Heart right ventricle (tissue), 16 donors: ENCODE results near the gene SCYL2. TPM values are rescaled to one million over a fixed set of nuclear protein-coding genes. Genes with fewer than 3 reads are reported as not detected.

ENCODE experiments used
- ATAC-seq, 8 donors: fragments of 200-7000 bp; cut with Tn5 transposase; one replicate each; pipeline ENCODE4 v1.9.1; 2020; ENCODE audit warnings: mild to moderate bottlenecking in 8 of 8, moderate library complexity in 8 of 8, moderate number of reproducible peaks in 1 of 8
- DNase-seq, 2 donors: peaks; one replicate each; pipeline ENCODE4 v3.0.0-alpha.2; 2020
- H3K27ac ChIP-seq, 10 donors: fragments of 200-600 bp; sonication (generic) in 2 of 10; one replicate each; pipeline versions ENCODE4 v1.5.0 to v1.8.0; 2020 to 2022; ENCODE audit warnings: mild to moderate bottlenecking in 3 of 10
- H3K27me3 ChIP-seq, 7 donors: fragments of 200-600 bp; one replicate each; pipeline ENCODE4 v1.8.0; 2021 to 2022; ENCODE audit warnings: mild to moderate bottlenecking in 2 of 7
- H3K36me3 ChIP-seq, 9 donors: fragments of 200-600 bp; sonication (generic) in 1 of 9; one replicate each; pipeline versions ENCODE4 v1.5.0 to v1.8.0; 2020 to 2022; ENCODE audit warnings: mild to moderate bottlenecking in 2 of 9
- H3K4me1 ChIP-seq, 9 donors: fragments of 200-600 bp; sonication (generic) in 1 of 9; one replicate each; pipeline versions ENCODE4 v1.5.0 to v1.8.0; 2020 to 2022; ENCODE audit warnings: mild to moderate bottlenecking in 4 of 9
- H3K4me3 ChIP-seq, 10 donors: fragments of 200-600 bp; sonication (generic) in 2 of 10; one replicate each; pipeline versions ENCODE4 v1.5.0 to v1.8.0; 2020 to 2022; ENCODE audit warnings: mild to moderate bottlenecking in 7 of 10, moderate library complexity in 2 of 10
- H3K9me3 ChIP-seq, 11 donors: fragments of 200-600 bp in 10 of 11; sonication (generic) in 2 of 11; one replicate each; pipeline versions ENCODE4 v1.5.0 to v1.8.0; 2013 to 2022; ENCODE audit warnings: mild to moderate bottlenecking in 2 of 11, control low read depth in 1 of 11, moderate library complexity in 1 of 11
- WGBS, 2 donors: extraction: QIAGEN DNeasy Blood & Tissue Kit; methylation state at CpG; one replicate each; pipeline ENCODE4 v1.1.7; 2013; ENCODE audit warnings: inconsistent platforms in 1 of 2; 5-methylcytosine and 5-hydroxymethylcytosine counted together
- intact Hi-C, 10 donors: fragments of 100-400 bp; cut with DNase I; formaldehyde crosslinking; loops; one replicate each; pipeline versions ENCODE4 v1.11.1 to v1.14.2; 2022
- polyA plus RNA-seq, 2 donors: library from polyadenylated mRNA; stranded (reverse); fragments of 200-250 nt; gene quantifications; one replicate each; pipeline ENCODE4 v1.2.3, GENCODE V29; 2013
- total RNA-seq, 10 donors: library from RNA; stranded (reverse); fragmentation: NEBNext Ultra II Directional in 3 of 10; extraction: Animal tissue kit (Norgen Biotek cat#: 25700) in 3 of 10; gene quantifications; one replicate each; pipeline versions ENCODE4 v1.2.1 to v1.2.4, GENCODE V29; 2021 to 2023
- TF ChIP-seq, protein P1 (sequence below), 9 donors: fragments of 200-600 bp; sonication (generic) in 2 of 9; IDR thresholded peaks; one replicate each; pipeline versions ENCODE4 v1.5.0 to v1.8.0; 2021 to 2022; ENCODE audit warnings: antibody characterized with exemption in 9 of 9, mild to moderate bottlenecking in 5 of 9, moderate library complexity in 1 of 9
- donor health status: Arrhythmogenic right ventricular cardiomyopathy.
- donor health status: ischemic (EF 13 %, LVEDD 7.1; RV severe dilation, severe dysfunction).
- donor health status: healthy with polysubstance abuse.
- donor health status: DM: no; HTN: yes; CAD: no.
- donor health status: DM: no; HTN: no; CAD: no.
- donor health status: ischemic (EF 25% LVEDD 6.9; RV normal size, moderate dysfunction).
- donor health status: ischemic (EF 25% LVEDD 5.7; RV mildly dilated, moderate dysfunction).
- donor health status: healthy.
- donor health status: DM: yes; HTN: yes; CAD: no.
- donor health status: Ischemic cardiomyopathy.
- donor health status: ischemic (EF 35%, LVEDD 5.7; RV mildly dilated, moderate dysfunction).
- donor health status: nonischemic (EF 11% LVEDD 7.7; RV severe dilation, severe dysfunction).
- donor health status: DM: yes; HTN: yes; CAD: no.
- donor health status: PGD.
- donor health status: ischemic (EF 29% LVEDD 5.4; RV normal size, mild dysfunction).
- donor health status: nonischemic (EF 23%, LVEDD 6.1; RV moderate dilation, normal function).

The SCYL2 gene
- total and polyA plus RNA-seq, 12 donors: 9.5 to 40.0 (median 32.1) TPM

DNA sequence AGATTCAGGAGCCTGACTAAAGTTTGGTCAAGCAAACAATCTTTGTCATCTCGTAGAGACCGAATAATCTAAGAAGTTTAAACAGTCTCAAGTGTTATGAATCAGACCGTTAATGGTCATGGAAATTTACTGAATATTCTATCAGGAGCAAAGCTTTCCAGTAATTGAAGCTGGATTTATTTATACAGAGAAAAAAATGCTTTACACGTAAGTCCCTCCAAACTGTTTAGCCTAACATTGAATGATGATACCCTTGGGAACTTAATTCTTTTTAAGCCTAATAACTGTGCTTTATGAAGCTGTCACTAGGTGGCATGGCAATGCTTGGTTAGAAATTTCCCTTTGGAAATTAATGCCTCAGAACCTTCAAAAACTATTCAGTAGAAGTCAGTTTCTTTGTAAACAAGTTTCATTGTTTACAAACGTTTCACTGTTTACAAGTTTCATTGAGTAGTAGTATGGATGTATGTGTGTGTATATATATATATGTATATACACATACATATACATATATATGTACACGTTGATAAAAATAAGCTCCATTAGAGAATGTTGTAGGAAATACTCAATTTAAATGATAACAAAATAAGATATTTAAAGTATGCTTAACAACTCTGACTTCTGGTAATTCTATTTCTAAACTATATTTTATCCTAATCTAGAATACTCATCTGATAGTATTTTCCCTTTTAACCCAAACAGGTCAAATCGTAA lies 32.2 kb upstream of the SCYL2 start:
- Histone ChIP-seq H3K4me1 (no peaks in the 10 kb centered on the region), H3K27me3 (no peaks in the 10 kb centered on the region), H3K4me3 (no peak overlapping the region), H3K36me3 (no peaks in the 10 kb centered on the region), H3K9me3 (no peaks in the 10 kb centered on the region), H3K27ac (peak overlapping the region in 4 of 10 donors; percentile 17 to 36 (median 28))
- WGBS, 2 donors: 41 to 50% methylated on average over 7 of the region's 7 CpGs
- TF ChIP-seq, protein P1, sequence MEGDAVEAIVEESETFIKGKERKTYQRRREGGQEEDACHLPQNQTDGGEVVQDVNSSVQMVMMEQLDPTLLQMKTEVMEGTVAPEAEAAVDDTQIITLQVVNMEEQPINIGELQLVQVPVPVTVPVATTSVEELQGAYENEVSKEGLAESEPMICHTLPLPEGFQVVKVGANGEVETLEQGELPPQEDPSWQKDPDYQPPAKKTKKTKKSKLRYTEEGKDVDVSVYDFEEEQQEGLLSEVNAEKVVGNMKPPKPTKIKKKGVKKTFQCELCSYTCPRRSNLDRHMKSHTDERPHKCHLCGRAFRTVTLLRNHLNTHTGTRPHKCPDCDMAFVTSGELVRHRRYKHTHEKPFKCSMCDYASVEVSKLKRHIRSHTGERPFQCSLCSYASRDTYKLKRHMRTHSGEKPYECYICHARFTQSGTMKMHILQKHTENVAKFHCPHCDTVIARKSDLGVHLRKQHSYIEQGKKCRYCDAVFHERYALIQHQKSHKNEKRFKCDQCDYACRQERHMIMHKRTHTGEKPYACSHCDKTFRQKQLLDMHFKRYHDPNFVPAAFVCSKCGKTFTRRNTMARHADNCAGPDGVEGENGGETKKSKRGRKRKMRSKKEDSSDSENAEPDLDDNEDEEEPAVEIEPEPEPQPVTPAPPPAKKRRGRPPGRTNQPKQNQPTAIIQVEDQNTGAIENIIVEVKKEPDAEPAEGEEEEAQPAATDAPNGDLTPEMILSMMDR (IDR thresholded peaks at IDR 0.05): peak; percentile 61 to 90 (median 81)
- ATAC-seq (peak in 7 of 8 donors; percentile 13 to 79 (median 63)), DNase-seq (no peak)
- intact Hi-C loops: loop anchor here (1.0 to 10.0 kb wide), 9 partner anchors 100 to 510 kb away; no protein-coding TSS in a partner anchor

GRCh38 chr12:100238801-100239200 lies 28.2 kb upstream of the SCYL2 start:
- ATAC-seq: no peak
- TF ChIP-seq, protein P1 (IDR thresholded peaks at IDR 0.05): no peak
- Histone ChIP-seq H3K4me3 (no peak overlapping the region), H3K4me1 (no peaks in the 10 kb centered on the region), H3K27me3 (no peaks in the 10 kb centered on the region), H3K36me3 (no peaks in the 10 kb centered on the region), H3K27ac (no peak overlapping the region), H3K9me3 (no peaks in the 10 kb centered on the region)
- WGBS, 2 donors: 98 to 99% methylated on average over 3 of the region's 3 CpGs
- intact Hi-C loops: loop anchor here in 8 of 10 donors (5.0 to 10.0 kb wide), 6 partner anchors 96 to 506 kb away; no protein-coding TSS in a partner anchor
- no peak for DNase-seq

DNA sequence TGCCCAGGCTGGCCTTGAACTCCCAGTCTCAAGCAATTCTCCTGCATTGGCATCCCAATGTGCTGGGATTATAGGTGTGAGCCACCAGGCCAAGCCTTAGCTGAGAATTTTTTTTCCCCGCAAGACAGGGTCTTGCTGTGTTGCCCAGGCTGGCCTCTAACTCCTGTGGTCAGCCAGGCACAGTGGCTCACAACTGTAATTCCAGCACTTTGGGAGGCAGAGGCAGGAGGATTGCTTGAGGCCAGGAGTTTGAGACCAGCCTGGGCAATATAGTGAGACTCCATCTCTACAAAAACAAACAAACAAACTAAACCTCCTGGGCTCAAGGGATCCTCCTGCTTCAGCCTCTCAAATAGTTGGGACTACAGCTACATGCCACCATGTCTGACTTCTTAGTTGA lies 27.4 kb upstream of the SCYL2 start:
- intact Hi-C loops: loop anchor here in 8 of 10 donors (5.0 to 10.0 kb wide), 6 partner anchors 95 to 505 kb away; no protein-coding TSS in a partner anchor

DNA sequence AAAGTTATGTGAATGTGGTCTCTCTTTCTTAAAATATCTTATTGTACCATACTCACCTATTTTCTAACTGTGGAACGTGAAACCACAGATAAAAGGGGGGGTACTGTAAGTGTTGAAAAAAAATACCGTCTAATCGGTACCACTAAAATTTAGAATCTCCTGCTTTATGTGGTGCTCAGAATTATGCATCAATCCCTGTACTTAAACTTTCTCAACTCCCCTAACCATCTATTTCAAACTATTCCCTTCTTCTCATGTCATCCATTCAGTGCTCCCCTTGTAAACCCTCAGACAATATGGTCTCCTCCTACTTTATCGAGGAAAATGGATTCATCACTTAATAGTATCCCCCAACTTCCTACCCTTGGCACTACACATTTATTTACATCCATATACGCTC lies 23.8 kb upstream of the SCYL2 start:
- H3K36me3 ChIP-seq: no peaks in the 10 kb centered on the region
- no peaks in the 10 kb centered on the region for H3K27me3 ChIP-seq
- no peak overlapping the region for H3K4me3 ChIP-seq
- TF ChIP-seq, protein P1 (IDR thresholded peaks at IDR 0.05): no peak
- ATAC-seq (no peak), DNase-seq (no peak)
- 73 to 94% methylated on average over 5 of the region's 5 CpGs for WGBS, 2 donors
- intact Hi-C loops: no loop called here
- H3K9me3 ChIP-seq: no peaks in the 10 kb centered on the region
- H3K4me1 ChIP-seq: no peaks in the 10 kb centered on the region
- no peak overlapping the region for H3K27ac ChIP-seq

More for the DNA sequence above, 27.4 kb upstream of the SCYL2 start:
- WGBS, 2 donors: 98 to 100% methylated on average over 1 of the region's 1 CpG
- Histone ChIP-seq H3K4me3 (no peak overlapping the region), H3K27ac (no peak overlapping the region), H3K9me3 (no peaks in the 10 kb centered on the region), H3K36me3 (no peaks in the 10 kb centered on the region), H3K27me3 (no peaks in the 10 kb centered on the region), H3K4me1 (no peaks in the 10 kb centered on the region)
- TF ChIP-seq, protein P1 (IDR thresholded peaks at IDR 0.05): no peak
- DNase-seq (no peak), ATAC-seq (no peak)
